NCI-H226 (cell line): ENCODE measurements around the gene TRAF2.

Source experiments
- DNase-seq: peaks from one replicate; pipeline ENCODE4 v3.0.0-alpha.2; 2015

The TRAF2 gene

GRCh38 chr9:136916330-136917184 lies 30.2 kb downstream of the TRAF2 start:
- no peak for DNase-seq

- no peak for DNase-seq
Measured at GRCh38 chr9:136917902-136918301, 31.6 kb downstream of the TRAF2 start.

GRCh38 chr9:136920069-136920468 lies 33.8 kb downstream of the TRAF2 start:
- no peak for DNase-seq

- DNase-seq = no peak
Measured at GRCh38 chr9:136920734-136921231, 34.5 kb downstream of the TRAF2 start.

GRCh38 chr9:136921307-136921706 lies 35.0 kb downstream of the TRAF2 start:
- no peak for DNase-seq

- DNase-seq = no peak
Measured at GRCh38 chr9:136921718-136922117, 35.4 kb downstream of the TRAF2 start.

GRCh38 chr9:136922540-136922939 lies 36.2 kb downstream of the TRAF2 start:
- no peak for DNase-seq

- DNase-seq = no peak
Measured at GRCh38 chr9:136923881-136924280, 37.6 kb downstream of the TRAF2 start.

GRCh38 chr9:136925414-136926153 lies 39.3 kb downstream of the TRAF2 start:
- DNase-seq = no peak

- DNase-seq = no peak
Measured at GRCh38 chr9:136926154-136926704, 39.9 kb downstream of the TRAF2 start.

GRCh38 chr9:136926749-136927148 lies 40.4 kb downstream of the TRAF2 start:
- no peak for DNase-seq

- no peak for DNase-seq
Measured at GRCh38 chr9:136927343-136928271, 41.3 kb downstream of the TRAF2 start.

- no peak for DNase-seq
Measured at GRCh38 chr9:136928591-136928990, 42.3 kb downstream of the TRAF2 start.

- no peak for DNase-seq
Measured at GRCh38 chr9:136930014-136930413, 43.7 kb downstream of the TRAF2 start.

GRCh38 chr9:136931611-136932130 lies 45.4 kb downstream of the TRAF2 start:
- DNase-seq = no peak

GRCh38 chr9:136934277-136934676 lies 48.0 kb downstream of the TRAF2 start:
- no peak for DNase-seq

- no peak for DNase-seq
Measured at GRCh38 chr9:136935651-136936050, 49.3 kb downstream of the TRAF2 start.

GRCh38 chr9:136936645-136937170 lies 50.4 kb downstream of the TRAF2 start:
- no peak for DNase-seq

GRCh38 chr9:136937186-136938001 lies 51.1 kb downstream of the TRAF2 start:
- DNase-seq = no peak

GRCh38 chr9:136939431-136939995 lies 53.2 kb downstream of the TRAF2 start:
- DNase-seq = no peak
